ENCODE measurements around the gene RNF166. TPM values are rescaled to one million over a fixed set of nuclear protein-coding genes. Genes with fewer than 3 reads are reported as not detected.

Gene RNF166
- total and polyA plus RNA-seq, 8 donors = 9.7 to 40.9 (median 11.8) TPM

- no peak for FAIRE-seq
- no peak for DNase-seq
- intact Hi-C loops (cut with DNase I) = no loop called here
- no peaks in the 10 kb centered on the region for H3K9me3 ChIP-seq
- H3K36me3 ChIP-seq = peaks cover 0 to 10% (median under 1%) of the 10 kb centered on the region in 3 donors
- peaks cover 0 to 8% (median 0%) of the 10 kb centered on the region in 3 donors for H3K4me1 ChIP-seq
- WGBS, 2 donors = 83% methylated on average over 16 of the region's 16 CpGs
- H3K4me3 ChIP-seq = no peak overlapping the region
- no peak overlapping the region for H3K27ac ChIP-seq
- no peak for TF ChIP-seq CTCF (IDR thresholded peaks at IDR 0.05)
- ATAC-seq = no peak
- H3K27me3 ChIP-seq = no peaks in the 10 kb centered on the region
Measured at GRCh38 chr16:88710556-88710955, 4.3 kb upstream of the RNF166 start.

GRCh38 chr16:88706965-88707826 is 988 bp upstream of the RNF166 start:
- no peaks in the 10 kb centered on the region for H3K9me3 ChIP-seq
- H3K4me1 ChIP-seq = peaks cover 0 to 15% (median 4%) of the 10 kb centered on the region in 3 donors
- H3K27ac ChIP-seq = peak overlapping the region in 3 of 4 donors; percentile 62 to 72 (median 64)
- no peak for TF ChIP-seq CTCF (IDR thresholded peaks at IDR 0.05)
- no peaks in the 10 kb centered on the region for H3K27me3 ChIP-seq
- no peaks in the 10 kb centered on the region for H3K36me3 ChIP-seq
- DNase-seq = no peak
- peak overlapping the region; percentile 93 to 100 (median 100) for H3K4me3 ChIP-seq
- no peak for FAIRE-seq
- WGBS, 2 donors = 21 to 30% methylated on average over 17 of the region's 17 CpGs
- no peak for ATAC-seq
- intact Hi-C loops (cut with DNase I) = no loop called here

- Histone ChIP-seq H3K27me3 (no peaks in the 10 kb centered on the region), H3K4me1 (peaks cover 0 to 15% (median 4%) of the 10 kb centered on the region in 3 donors), H3K27ac (peak overlapping the region; percentile 62 to 73 (median 68)), H3K9me3 (no peaks in the 10 kb centered on the region), H3K4me3 (peak overlapping the region; percentile 93 to 100 (median 100)), H3K36me3 (no peaks in the 10 kb centered on the region)
- peak in 3 of 4 donors; percentile 5 to 28 (median 7) for ATAC-seq
- DNase-seq = peak in 2 of 6 donors; percentile 43 to 76
- 0 to 1% methylated on average over 28 to 57 of the region's 57 CpGs for WGBS, 2 donors
- no peak for TF ChIP-seq CTCF (IDR thresholded peaks at IDR 0.05)
- intact Hi-C loops (cut with DNase I) = no loop called here
- no peak for FAIRE-seq
Measured at GRCh38 chr16:88705801-88706228, 393 bp downstream of the RNF166 start.

- WGBS, 2 donors = 19% methylated on average over 9 of the region's 9 CpGs
- H3K36me3 ChIP-seq = no peaks in the 10 kb centered on the region
- H3K4me3 ChIP-seq = peak overlapping the region; percentile 93 to 100 (median 100)
- intact Hi-C loops (cut with DNase I) = no loop called here
- peak in 2 of 6 donors; percentile 35 to 55 for DNase-seq
- no peaks in the 10 kb centered on the region for H3K27me3 ChIP-seq
- TF ChIP-seq CTCF (IDR thresholded peaks at IDR 0.05) = no peak
- peak in 1 of 4 donors; percentile 4 for ATAC-seq
- peaks cover 0 to 15% (median 4%) of the 10 kb centered on the region in 3 donors for H3K4me1 ChIP-seq
- FAIRE-seq = no peak
- H3K27ac ChIP-seq = peak overlapping the region in 3 of 4 donors; percentile 61 to 73 (median 72)
- no peaks in the 10 kb centered on the region for H3K9me3 ChIP-seq
Measured at GRCh38 chr16:88705076-88705684, 1.0 kb downstream of the RNF166 start.

Data from pancreas (tissue), 10 donors.